Epithelial cell of prostate (primary cell): ENCODE measurements around the gene ASCL3.
"Not testable (repeated sequence)": the region's sequence is repeated elsewhere in the genome, so short reads cannot be mapped to it uniquely, and the experiment has no call there.

ENCODE experiments used
- DNase-seq: peaks from one replicate; pipeline ENCODE4 v3.0.0-alpha.2; 2011; ENCODE audit warnings: low read depth, low spot score
- H3K27ac ChIP-seq: fragments of 450-650 bp; 2 replicates; pipeline ENCODE4 v1.5.1; 2017; ENCODE audit warnings: mild to moderate bottlenecking

ASCL3 gene

DNA sequence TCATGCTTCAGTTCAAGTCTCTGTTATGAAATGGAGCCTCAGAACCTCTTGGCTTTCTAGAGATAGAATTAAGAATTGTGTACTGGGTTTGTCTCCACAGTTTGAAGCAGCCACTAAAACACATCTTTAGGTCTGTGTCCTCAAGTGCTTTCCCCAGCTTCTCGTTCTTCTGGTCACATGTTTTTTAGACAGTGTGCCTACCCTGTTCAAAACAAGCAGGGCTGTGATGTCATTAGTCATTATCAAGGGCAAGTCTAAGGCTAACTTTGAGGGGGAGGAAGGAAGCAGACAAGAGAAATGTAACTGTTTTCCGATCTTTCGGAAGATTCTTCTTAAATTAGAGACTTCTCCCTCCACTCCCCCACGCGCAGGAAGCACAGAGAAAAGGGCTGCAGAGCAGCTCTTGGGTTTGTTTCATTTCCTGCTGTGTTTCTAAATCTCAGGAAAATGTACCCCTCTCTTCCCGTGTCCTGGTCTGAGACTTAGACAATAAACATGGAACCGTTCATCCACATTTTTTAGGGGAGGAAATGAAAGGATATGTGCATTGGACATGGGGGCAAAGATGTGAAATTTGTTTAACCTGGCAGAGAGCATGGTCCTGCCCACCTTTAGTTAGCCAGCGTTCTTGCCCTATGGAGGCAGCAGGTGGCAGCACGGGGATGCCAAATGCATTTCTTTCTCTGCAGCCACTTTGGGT is 28.7 kb downstream of the ASCL3 start:
- H3K27ac ChIP-seq: peak overlapping the region; percentile 7
- DNase-seq: no peak

DNA sequence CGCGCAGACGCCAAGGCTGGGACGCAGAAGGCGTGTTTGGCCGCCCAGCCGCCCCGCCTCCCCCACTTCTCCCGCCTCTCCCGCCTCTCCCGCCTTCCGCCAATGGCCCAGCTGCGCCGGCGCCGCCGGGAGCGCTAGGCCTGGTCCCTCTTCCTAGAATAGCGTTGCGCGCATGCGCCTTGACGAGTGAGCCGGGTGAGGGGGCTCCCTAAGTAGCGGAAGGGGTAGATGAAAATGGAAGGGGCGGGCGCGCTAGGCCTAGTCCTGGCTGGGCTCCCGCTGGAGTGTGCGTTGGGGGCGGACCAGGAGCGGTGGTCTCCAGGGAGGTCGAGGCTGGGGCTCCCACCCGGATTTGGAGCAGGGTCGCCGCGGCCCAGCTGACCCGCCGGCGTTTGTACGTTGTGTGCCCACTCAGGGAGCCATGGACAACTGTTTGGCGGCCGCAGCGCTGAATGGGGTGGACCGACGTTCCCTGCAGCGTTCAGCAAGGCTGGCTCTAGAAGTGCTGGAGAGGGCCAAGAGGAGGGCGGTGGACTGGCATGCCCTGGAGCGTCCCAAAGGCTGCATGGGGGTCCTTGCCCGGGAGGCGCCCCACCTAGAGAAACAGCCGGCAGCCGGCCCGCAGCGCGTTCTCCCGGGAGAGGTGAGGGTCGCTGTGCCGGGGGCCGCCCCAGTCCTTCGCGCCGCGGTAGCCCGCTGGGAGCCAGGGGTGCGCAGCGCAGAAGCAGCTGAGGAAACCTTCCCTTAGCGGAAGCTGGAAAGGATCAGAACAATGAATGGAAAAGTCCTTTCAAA is 31.6 kb downstream of the ASCL3 start, which contains the start of gene AKIP1:
TSS of gene AKIP1 (plus strand) at position 161 of the 795 bp plus-strand sequence. CDS start at position 422, 261 bp downstream.
- DNase-seq: peak; percentile 55
- H3K27ac ChIP-seq: peak within 1 kb of the TSS; percentile 55

DNA sequence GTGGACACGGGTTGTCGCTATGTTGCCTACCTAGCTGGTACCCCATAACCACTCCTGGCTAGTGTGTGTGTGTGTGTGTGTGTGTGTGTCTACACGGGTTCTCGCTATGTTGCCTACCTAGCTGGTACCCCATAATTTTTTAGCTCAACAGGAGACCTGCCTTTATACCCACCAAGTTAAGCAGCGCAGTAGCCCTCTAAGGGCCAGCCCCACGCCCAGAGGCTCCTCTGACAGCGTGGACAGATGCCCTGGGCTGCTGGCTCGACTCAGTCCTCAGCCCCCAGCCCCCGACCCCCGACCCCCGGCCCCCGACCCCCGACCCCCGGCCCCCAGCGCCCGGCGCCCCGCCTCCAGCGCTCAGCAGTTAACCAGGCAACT is 32.2 kb downstream of the ASCL3 start:
- DNase-seq: no peak
- H3K27ac ChIP-seq: no peak overlapping the region

- peak overlapping the region; percentile 95 for H3K27ac ChIP-seq
- DNase-seq: no peak
Measured at GRCh38 chr11:8908099-8908498, 34.7 kb downstream of the ASCL3 start.

GRCh38 chr11:8907116-8907515 is 35.7 kb downstream of the ASCL3 start:
- H3K27ac ChIP-seq: peak overlapping the region; percentile 95
- DNase-seq: no peak

DNA sequence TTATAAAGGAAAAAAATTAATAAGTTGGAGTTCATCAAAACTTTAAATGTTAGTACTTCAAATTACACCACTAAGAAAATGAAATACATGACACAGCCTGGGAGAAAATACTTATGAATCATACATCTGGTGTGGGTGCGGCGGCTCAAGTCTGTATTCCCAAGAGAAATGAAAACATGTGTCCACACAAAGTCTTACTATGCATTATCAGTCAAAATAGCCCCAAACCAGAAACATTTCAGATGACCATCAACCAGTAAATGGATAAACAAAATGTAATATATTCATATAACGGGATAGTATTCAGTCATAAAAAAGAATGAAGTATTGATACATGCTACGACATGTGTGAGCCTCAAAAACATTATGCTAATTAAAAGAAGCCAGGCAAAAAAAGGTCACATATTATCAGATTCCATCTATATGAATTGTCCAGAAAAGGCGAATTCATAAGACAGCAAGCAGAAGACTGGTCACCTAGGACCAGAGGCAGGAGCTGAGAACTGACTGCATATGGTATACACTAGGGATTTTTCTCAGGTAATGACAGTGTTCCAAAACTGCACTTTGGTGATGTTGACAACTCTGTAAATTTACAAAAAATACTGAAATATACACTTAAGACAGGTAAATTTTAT is 37.2 kb downstream of the ASCL3 start:
- peak; percentile 69 for DNase-seq
- peak overlapping the region; percentile 95 for H3K27ac ChIP-seq

DNA sequence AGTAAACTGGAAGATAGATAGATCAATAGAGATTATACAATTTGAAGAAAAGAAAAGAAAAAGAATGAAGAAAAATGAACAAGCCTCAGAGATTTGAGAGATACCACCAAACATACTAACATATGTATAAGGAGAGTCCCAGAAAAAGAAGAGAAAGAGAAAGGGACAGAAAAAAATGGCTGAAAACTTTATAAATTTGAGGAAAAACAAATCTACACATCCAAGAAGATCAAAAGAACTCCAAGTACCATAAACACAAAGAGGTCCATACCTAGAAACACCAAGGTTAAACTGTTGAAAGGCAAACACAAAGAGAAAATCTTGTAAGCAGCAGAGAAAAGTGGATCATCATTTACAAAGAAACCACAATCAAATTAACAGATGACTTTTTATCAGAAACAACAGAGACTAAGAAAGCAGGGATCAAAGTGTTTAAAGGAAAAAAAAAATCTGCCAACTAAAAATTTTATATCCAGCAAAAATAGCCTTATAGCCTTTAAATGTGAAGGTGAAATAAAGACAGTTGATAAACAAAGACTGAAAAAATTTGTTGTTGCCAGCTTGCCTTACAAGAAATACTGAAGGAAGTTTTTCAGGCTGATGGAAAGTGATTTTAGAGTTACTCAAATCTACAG is 43.6 kb downstream of the ASCL3 start:
- DNase-seq: no peak
- H3K27ac ChIP-seq: no peak overlapping the region

GRCh38 chr11:8891185-8891584 is 51.6 kb downstream of the ASCL3 start:
- not testable (repeated sequence) for H3K27ac ChIP-seq, DNase-seq
